Lung (tissue), 12 donors: ENCODE data around the gene SZT2. TPM values are rescaled to one million over a fixed set of nuclear protein-coding genes. Genes with fewer than 3 reads are reported as not detected.

ENCODE experiments used
- ATAC-seq: fragments of 200-7000 bp; cut with Tn5 transposase; one replicate; pipeline ENCODE4 v1.9.1; 2020; ENCODE audit warnings: moderate number of reproducible peaks; ENCODE audit not compliant: insufficient read depth, low FRiP score
- DNase-seq, 3 donors: peaks; one replicate each; pipeline ENCODE4 v3.0.0-alpha.2; 2013 to 2017
- H3K27ac ChIP-seq, 2 donors: one replicate each; pipeline ENCODE4 v1.5.1; 2013; ENCODE audit warnings: mild to moderate bottlenecking in 2 of 2, moderate library complexity in 2 of 2, control low read depth in 1 of 2, inconsistent platforms in 1 of 2, low read depth in 1 of 2, low read length in 1 of 2
- H3K27me3 ChIP-seq, 3 donors: one replicate each; pipeline ENCODE4 v1.5.1; 2013; ENCODE audit warnings: low read length in 2 of 3; ENCODE audit not compliant: control insufficient read depth in 3 of 3, insufficient read depth in 3 of 3
- H3K36me3 ChIP-seq, 4 donors: one replicate each; pipeline ENCODE4 v1.5.1; 2013; ENCODE audit warnings: low read length in 4 of 4, mild to moderate bottlenecking in 1 of 4, moderate library complexity in 1 of 4; ENCODE audit not compliant: control insufficient read depth in 4 of 4, insufficient read depth in 4 of 4
- H3K4me1 ChIP-seq, 5 donors: one replicate each; pipeline ENCODE4 v1.5.1; 2013; ENCODE audit warnings: low read length in 5 of 5, mild to moderate bottlenecking in 2 of 5, moderate library complexity in 1 of 5; ENCODE audit not compliant: control insufficient read depth in 5 of 5, insufficient read depth in 5 of 5
- H3K4me3 ChIP-seq: one replicate; pipeline ENCODE4 v1.5.1; 2013; ENCODE audit warnings: mild to moderate bottlenecking, control low read depth, moderate library complexity
- H3K9ac ChIP-seq, 2 donors: one replicate each; pipeline ENCODE4 v1.5.1; 2013; ENCODE audit warnings: low read length in 2 of 2, control low read depth in 1 of 2; ENCODE audit not compliant: insufficient read depth in 1 of 2
- H3K9me3 ChIP-seq, 4 donors: one replicate each; pipeline ENCODE4 v1.5.1; 2013; ENCODE audit warnings: low read length in 3 of 4, mild to moderate bottlenecking in 1 of 4, moderate library complexity in 1 of 4; ENCODE audit not compliant: control insufficient read depth in 4 of 4, insufficient read depth in 3 of 4
- WGBS, 2 donors: extraction: QIAGEN DNeasy Blood & Tissue Kit; methylation state at CpG; one replicate each; pipeline ENCODE4 v1.1.7; 2013; 5-methylcytosine and 5-hydroxymethylcytosine counted together
- polyA plus RNA-seq, 2 donors: library from polyadenylated mRNA; stranded (reverse); fragments of 200-250 nt; gene quantifications; one replicate each; pipeline ENCODE4 v1.2.1, GENCODE V29; 2013
- total RNA-seq, 2 donors: library from RNA; depleted of rRNA in 1 of 2; stranded (reverse); fragments of >200 nt in 1 of 2; gene quantifications; one replicate each; pipeline ENCODE4 v1.2.1, GENCODE V29; 2014 to 2021
- TF ChIP-seq, protein P1 (sequence below): IDR thresholded peaks from 2 replicates; pipeline ENCODE4 v1.5.1; 2012; ENCODE audit warnings: mild to moderate bottlenecking; ENCODE audit errors: control extremely low read depth, extremely low read depth
- donor health status: control.
- donor health status: control.
- donor health status: Bipolar disorder and iron deficiency.
- donor health status: healthy.
- donor health status: DM: yes; HTN: yes; CAD: no.

SZT2 gene
- total and polyA plus RNA-seq, 4 donors: 15.2 to 71.5 (median 40.2) TPM

DNA sequence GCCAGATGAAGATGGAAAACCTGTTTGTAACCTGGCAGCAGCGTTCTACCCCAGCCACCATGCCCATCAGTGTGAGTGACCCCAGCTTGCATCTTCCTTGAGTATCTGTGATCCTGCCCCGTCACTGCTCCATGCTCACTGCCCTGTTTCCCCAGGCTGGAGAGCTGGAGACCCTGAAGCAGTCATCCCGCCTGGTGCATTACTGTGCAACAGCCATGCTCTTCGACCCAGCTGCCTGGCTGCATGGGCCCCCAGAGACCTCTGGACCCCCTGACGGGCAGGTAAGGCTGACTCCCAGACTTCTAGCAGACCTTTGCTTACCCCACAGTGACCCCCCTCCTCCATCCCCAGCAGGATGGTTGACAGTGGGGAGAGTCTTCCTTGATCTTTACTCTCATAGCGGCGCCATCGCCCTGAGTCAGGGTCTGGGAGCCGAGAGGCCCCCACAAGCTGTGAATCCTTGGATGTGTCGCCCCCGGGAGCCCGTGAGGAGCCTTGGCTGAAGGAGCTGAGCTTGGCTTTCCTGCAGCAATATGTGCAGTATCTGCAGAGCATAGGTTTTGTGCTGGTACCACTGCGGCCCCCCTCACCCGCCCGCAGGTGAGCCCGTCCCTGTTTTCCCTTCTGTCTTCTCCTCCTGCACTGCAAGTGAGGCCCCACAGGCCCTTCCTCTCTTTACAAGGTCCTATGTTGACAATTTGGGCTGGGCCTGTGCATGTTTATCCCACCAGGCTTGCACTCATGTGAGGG, 53.7 kb downstream of the SZT2 start:
- no peak overlapping the region for H3K4me3 ChIP-seq
- peaks cover 8 to 79% (median 50%) of the 10 kb centered on the region in 4 donors for H3K36me3 ChIP-seq
- H3K4me1 ChIP-seq: peaks cover 0 to 5% (median 0%) of the 10 kb centered on the region in 5 donors
- no peak overlapping the region for H3K27ac ChIP-seq
- no peak for ATAC-seq
- no peaks in the 10 kb centered on the region for H3K27me3 ChIP-seq
- 97% methylated on average over 16 of the region's 16 CpGs for WGBS, 2 donors
- no peak for DNase-seq
- TF ChIP-seq, protein P1, sequence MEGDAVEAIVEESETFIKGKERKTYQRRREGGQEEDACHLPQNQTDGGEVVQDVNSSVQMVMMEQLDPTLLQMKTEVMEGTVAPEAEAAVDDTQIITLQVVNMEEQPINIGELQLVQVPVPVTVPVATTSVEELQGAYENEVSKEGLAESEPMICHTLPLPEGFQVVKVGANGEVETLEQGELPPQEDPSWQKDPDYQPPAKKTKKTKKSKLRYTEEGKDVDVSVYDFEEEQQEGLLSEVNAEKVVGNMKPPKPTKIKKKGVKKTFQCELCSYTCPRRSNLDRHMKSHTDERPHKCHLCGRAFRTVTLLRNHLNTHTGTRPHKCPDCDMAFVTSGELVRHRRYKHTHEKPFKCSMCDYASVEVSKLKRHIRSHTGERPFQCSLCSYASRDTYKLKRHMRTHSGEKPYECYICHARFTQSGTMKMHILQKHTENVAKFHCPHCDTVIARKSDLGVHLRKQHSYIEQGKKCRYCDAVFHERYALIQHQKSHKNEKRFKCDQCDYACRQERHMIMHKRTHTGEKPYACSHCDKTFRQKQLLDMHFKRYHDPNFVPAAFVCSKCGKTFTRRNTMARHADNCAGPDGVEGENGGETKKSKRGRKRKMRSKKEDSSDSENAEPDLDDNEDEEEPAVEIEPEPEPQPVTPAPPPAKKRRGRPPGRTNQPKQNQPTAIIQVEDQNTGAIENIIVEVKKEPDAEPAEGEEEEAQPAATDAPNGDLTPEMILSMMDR: no peak
- H3K9me3 ChIP-seq: no peaks in the 10 kb centered on the region
- H3K9ac ChIP-seq: no peak overlapping the region

- no peak for ATAC-seq
These were observed 54.6 kb downstream of the SZT2 start for GRCh38 chr1:43444151-43444828.

GRCh38 chr1:43444836-43445235, 55.1 kb downstream of the SZT2 start:
- Histone ChIP-seq H3K9me3 (no peaks in the 10 kb centered on the region), H3K27ac (no peak overlapping the region), H3K4me3 (no peak overlapping the region), H3K4me1 (peaks cover 0 to 5% (median 0%) of the 10 kb centered on the region in 5 donors), H3K9ac (no peak overlapping the region), H3K27me3 (no peaks in the 10 kb centered on the region), H3K36me3 (peaks cover 7 to 83% (median 55%) of the 10 kb centered on the region in 4 donors)
- peak; percentile 14 to 34 (median 30) for DNase-seq
- no peak for ATAC-seq
- whole genome bisulfite sequencing, 2 donors: 74 to 100% methylated on average over 1 of the region's 1 CpG
- TF ChIP-seq, protein P1: no peak

More at GRCh38 chr1:43444151-43444828, 54.6 kb downstream of the SZT2 start:
- 94 to 96% methylated on average over 13 of the region's 13 CpGs for WGBS, 2 donors
- DNase-seq: peak in 1 of 3 donors; percentile 1
- TF ChIP-seq, protein P1: no peak
- H3K9ac ChIP-seq: no peak overlapping the region
- H3K4me3 ChIP-seq: no peak overlapping the region
- no peaks in the 10 kb centered on the region for H3K9me3 ChIP-seq
- H3K27ac ChIP-seq: no peak overlapping the region
- H3K4me1 ChIP-seq: peaks cover 0 to 5% (median 0%) of the 10 kb centered on the region in 5 donors
- no peaks in the 10 kb centered on the region for H3K27me3 ChIP-seq
- peaks cover 8 to 82% (median 51%) of the 10 kb centered on the region in 4 donors for H3K36me3 ChIP-seq
